Mesodermal cell (in vitro differentiated cells): ENCODE measurements around the gene NRP2.
A peak's percentile ranks its signal among the peaks of the same experiment; 100 is the strongest.

Experiments used
- H3K27ac ChIP-seq: 2 replicates; pipeline ENCODE4 v1.7.0; 2013; ENCODE audit warnings: mild to moderate bottlenecking, low read depth, low read length, moderate library complexity; ENCODE audit not compliant: severe bottlenecking
- H3K36me3 ChIP-seq: 2 replicates; pipeline ENCODE4 v1.7.1; 2013; ENCODE audit warnings: mild to moderate bottlenecking, low read length, moderate library complexity; ENCODE audit not compliant: control insufficient read depth, insufficient read depth
- H3K4me1 ChIP-seq: one replicate; pipeline ENCODE4 v1.7.1; 2013; ENCODE audit warnings: mild to moderate bottlenecking, low read length; ENCODE audit not compliant: insufficient read depth, control insufficient read depth, poor library complexity, severe bottlenecking
- H3K4me3 ChIP-seq: 2 replicates; pipeline ENCODE4 v1.7.0; 2013; ENCODE audit warnings: low read length, control low read depth, mild to moderate bottlenecking; ENCODE audit not compliant: insufficient read depth, poor library complexity, severe bottlenecking; ENCODE audit errors: extremely low read depth
- H3K9me3 ChIP-seq: 2 replicates; pipeline ENCODE4 v1.7.1; 2013; ENCODE audit warnings: mild to moderate bottlenecking, low read length, moderate library complexity; ENCODE audit not compliant: control insufficient read depth
- WGBS, 2 experiments: methylation state at CpG; one replicate each; pipeline ENCODE4 v1.1.5; 2013; ENCODE audit warnings: missing lambda C conversion rate in 2 of 2; ENCODE audit not compliant: insufficient coverage in 2 of 2; 5-methylcytosine and 5-hydroxymethylcytosine counted together

Gene NRP2

DNA sequence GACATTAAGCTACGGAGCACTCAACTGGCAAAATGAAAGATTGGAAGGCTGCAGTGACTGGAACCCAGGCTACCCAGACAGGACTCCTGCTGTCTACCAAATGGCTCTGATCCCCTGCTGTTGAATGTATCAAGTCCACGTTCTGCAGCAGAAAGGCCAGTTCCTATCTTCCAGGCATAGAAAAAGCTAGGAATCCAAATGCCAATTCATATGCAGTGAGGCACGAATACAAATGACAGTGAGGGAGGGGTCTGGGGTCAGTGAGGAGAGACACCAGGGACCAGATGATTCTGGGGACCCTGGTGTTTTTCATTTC, 5.3 kb downstream of the NRP2 start:
- Histone ChIP-seq H3K36me3 (peaks cover 53% of the 10 kb centered on the region), H3K4me3 (peak overlapping the region; percentile 72), H3K4me1 (peaks cover 26% of the 10 kb centered on the region), H3K27ac (peak overlapping the region; percentile 66), H3K9me3 (no peaks in the 10 kb centered on the region)
- 42 to 60% methylated on average over 2 to 3 of the region's 3 CpGs for WGBS, 2 experiments

GRCh38 chr2:205688417-205689200, 6.3 kb downstream of the NRP2 start:
- no peaks in the 10 kb centered on the region for H3K9me3 ChIP-seq
- no peak overlapping the region for H3K4me3 ChIP-seq
- H3K4me1 ChIP-seq: peaks cover 27% of the 10 kb centered on the region
- peaks cover 63% of the 10 kb centered on the region for H3K36me3 ChIP-seq
- WGBS, 2 experiments: 71% methylated on average over 1 of the region's 4 CpGs; no CpG with 5 or more reads in 1 of the 2 experiments
- H3K27ac ChIP-seq: no peak overlapping the region

DNA sequence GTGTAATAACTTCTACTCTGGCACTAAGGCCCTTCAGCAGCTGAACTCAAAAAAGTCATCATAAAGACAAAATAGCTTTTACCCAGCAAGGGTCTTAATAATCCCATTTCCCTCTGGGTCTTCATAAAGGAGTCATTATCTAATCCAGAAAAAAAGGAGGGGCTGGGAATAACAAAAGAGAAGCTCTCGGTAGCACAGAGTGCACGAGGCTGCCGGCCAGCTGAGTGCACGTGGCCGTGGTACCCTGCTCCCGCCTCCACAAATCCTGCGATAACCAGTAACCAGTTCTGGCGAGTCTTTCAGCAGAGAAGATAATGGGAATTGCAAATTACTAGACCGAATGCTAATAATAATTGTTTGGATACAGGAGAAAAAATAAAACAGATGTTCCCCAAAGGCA, 7.5 kb downstream of the NRP2 start:
- no peak overlapping the region for H3K27ac ChIP-seq
- peaks cover 32% of the 10 kb centered on the region for H3K4me1 ChIP-seq
- H3K36me3 ChIP-seq: peaks cover 69% of the 10 kb centered on the region
- no peak overlapping the region for H3K4me3 ChIP-seq
- no peaks in the 10 kb centered on the region for H3K9me3 ChIP-seq
- WGBS, 2 experiments: 80 to 83% methylated on average over 8 to 9 of the region's 9 CpGs

GRCh38 chr2:205692104-205692503, 9.8 kb downstream of the NRP2 start:
- no peaks in the 10 kb centered on the region for H3K9me3 ChIP-seq
- 100% methylated on average over 3 of the region's 3 CpGs; no CpG with 5 or more reads in 1 of the 2 experiments for WGBS, 2 experiments
- H3K27ac ChIP-seq: no peak overlapping the region
- H3K4me1 ChIP-seq: peaks cover 52% of the 10 kb centered on the region
- H3K4me3 ChIP-seq: no peak overlapping the region
- H3K36me3 ChIP-seq: peaks cover 64% of the 10 kb centered on the region

DNA sequence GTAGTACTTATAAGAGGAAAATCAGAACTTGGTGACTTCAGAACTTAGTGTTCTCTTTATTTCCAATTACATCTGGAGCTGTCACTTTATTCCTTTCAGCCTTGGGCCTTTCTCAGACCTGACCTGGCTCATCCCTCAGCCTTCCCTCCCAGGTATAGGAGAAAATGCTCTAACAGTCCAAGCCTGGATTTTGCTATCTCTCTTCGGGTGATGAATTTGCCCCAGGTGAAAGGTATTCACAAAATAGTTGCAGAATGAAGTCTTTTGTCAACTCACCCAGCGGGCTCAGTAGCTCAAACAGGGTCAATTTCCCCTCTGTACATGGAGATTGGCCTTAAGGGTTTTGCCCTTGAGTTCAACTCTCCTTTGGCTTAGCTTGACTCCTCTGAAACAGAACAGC, 12.0 kb downstream of the NRP2 start:
- Histone ChIP-seq H3K27ac (no peak overlapping the region), H3K4me3 (no peak overlapping the region), H3K36me3 (peaks cover 67% of the 10 kb centered on the region), H3K9me3 (no peaks in the 10 kb centered on the region), H3K4me1 (peaks cover 58% of the 10 kb centered on the region)
- 88 to 100% methylated on average over 1 to 2 of the region's 2 CpGs for WGBS, 2 experiments

GRCh38 chr2:205695460-205695991, 13.2 kb downstream of the NRP2 start:
- H3K4me1 ChIP-seq: peaks cover 71% of the 10 kb centered on the region
- H3K4me3 ChIP-seq: no peak overlapping the region
- H3K9me3 ChIP-seq: no peaks in the 10 kb centered on the region
- 60% methylated on average over 1 of the region's 3 CpGs; no CpG with 5 or more reads in 1 of the 2 experiments for WGBS, 2 experiments
- no peak overlapping the region for H3K27ac ChIP-seq
- H3K36me3 ChIP-seq: peaks cover 56% of the 10 kb centered on the region

- 86 to 87% methylated on average over 8 to 9 of the region's 11 CpGs for WGBS, 2 experiments
- Histone ChIP-seq H3K4me1 (peaks cover 80% of the 10 kb centered on the region), H3K36me3 (peaks cover 55% of the 10 kb centered on the region), H3K9me3 (no peaks in the 10 kb centered on the region), H3K4me3 (no peak overlapping the region), H3K27ac (peak overlapping the region; percentile 69)
Observed at GRCh38 chr2:205696331-205696926, 14.1 kb downstream of the NRP2 start.

DNA sequence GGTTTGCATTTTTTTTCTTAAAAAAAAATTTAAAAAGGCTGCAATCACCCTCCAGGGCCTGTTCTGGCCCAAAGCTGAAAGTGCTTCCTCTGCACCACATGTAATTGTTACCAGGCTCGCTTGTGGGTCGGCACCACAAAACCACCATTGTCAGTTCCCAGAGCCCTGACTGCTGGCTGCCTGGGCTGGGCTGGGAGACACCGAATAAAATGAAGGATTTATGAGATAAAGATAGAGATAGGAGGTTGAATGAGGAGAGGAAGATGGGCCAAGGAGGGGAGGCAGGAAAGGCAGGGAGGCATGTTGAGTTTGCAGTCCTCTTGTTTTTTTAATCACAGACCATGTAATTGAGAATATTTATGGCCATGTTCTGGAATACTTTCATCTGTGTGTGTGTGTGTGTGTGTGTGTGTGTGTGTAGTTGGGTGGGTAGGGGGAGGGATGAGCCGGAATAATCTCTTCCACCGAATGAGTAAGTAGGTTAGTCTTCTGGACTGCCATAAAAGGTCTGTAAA, 14.7 kb downstream of the NRP2 start:
- Histone ChIP-seq H3K4me1 (peaks cover 82% of the 10 kb centered on the region), H3K27ac (peak overlapping the region; percentile 69), H3K4me3 (no peak overlapping the region), H3K36me3 (peaks cover 52% of the 10 kb centered on the region), H3K9me3 (no peaks in the 10 kb centered on the region)
- 62 to 76% methylated on average over 3 to 4 of the region's 5 CpGs for WGBS, 2 experiments

DNA sequence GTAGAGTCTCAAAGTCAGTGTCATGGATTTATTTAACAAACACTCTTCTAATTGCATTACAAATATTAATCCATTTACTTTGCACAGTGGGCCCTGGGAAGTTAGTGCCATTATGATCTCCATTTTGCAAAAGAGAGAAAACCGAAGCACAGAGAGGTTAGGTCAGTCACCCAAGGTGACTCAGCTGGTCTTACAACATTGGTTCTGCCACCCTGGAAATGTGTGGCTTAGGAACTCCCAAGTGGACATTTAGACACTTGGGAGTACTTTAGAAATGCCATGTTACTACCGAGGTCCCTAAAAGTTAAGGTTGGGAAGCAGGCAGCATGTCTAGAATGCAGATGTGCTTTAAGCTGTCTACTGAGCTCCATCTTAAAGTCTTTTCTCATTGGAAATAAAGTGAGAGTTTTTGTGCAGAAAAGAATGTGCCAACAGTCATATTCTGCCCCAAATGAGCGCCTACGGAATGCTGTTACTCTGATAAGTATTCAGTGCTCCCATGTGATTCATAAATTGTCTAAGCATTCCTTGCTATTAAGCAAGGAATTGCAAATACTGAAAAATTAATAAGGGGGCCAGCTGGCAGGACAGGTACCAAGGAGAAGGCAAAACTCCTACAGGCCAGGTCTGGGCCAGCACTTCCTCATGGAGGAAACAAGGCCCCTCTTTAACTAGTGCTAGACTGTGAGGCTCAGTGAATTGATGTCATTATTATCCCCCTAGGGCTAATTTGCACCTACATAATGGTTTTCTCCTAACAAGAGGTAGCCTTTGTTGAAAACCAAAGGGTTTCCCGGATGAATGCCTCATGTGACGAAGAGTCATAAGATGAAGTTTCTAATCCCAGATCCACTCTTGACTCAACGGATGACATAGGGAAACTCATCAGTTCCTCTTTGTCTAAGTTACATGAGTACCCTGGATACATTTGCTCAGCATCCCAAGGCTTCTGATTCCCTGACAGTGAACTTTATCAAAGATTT, 16.3 kb downstream of the NRP2 start:
- Histone ChIP-seq H3K9me3 (no peaks in the 10 kb centered on the region), H3K36me3 (peaks cover 45% of the 10 kb centered on the region), H3K27ac (peak overlapping the region; percentile 91), H3K4me1 (peaks cover 92% of the 10 kb centered on the region), H3K4me3 (no peak overlapping the region)
- WGBS, 2 experiments: 72% methylated on average over 6 to 7 of the region's 7 CpGs
